Liver (tissue), 3 donors: ENCODE results near the gene BCAP31.

Experiments
- EGR1 ChIP-seq, 2 donors: IDR thresholded peaks; 2 replicates each; pipeline ENCODE4 v1.6.1; 2016 to 2018; ENCODE audit warnings: antibody characterized with exemption in 2 of 2, low read depth in 2 of 2
- FOXA1 ChIP-seq: IDR thresholded peaks from 2 replicates; pipeline ENCODE4 v1.6.1; 2016; ENCODE audit warnings: antibody characterized with exemption
- FOXA2 ChIP-seq: IDR thresholded peaks from 2 replicates; pipeline ENCODE4 v1.6.1; 2016; ENCODE audit warnings: antibody characterized with exemption
- GABPA ChIP-seq, 2 donors: IDR thresholded peaks in 1 of 2; conservative IDR thresholded peaks in 1 of 2; 2 replicates each; pipeline ENCODE4 v1.6.1; 2016; ENCODE audit warnings: antibody characterized with exemption in 2 of 2, mild to moderate bottlenecking in 1 of 2, moderate library complexity in 1 of 2
- JUND ChIP-seq, 2 donors: IDR thresholded peaks; 2 replicates each; pipeline ENCODE4 v1.6.1; 2016; ENCODE audit warnings: antibody characterized with exemption in 2 of 2
- MAX ChIP-seq: IDR thresholded peaks from 2 replicates; pipeline ENCODE4 v1.6.1; 2016; ENCODE audit warnings: antibody characterized with exemption
- RAD21 ChIP-seq, 2 donors: IDR thresholded peaks; 2 replicates each; pipeline ENCODE4 v1.6.1; 2016; ENCODE audit warnings: antibody characterized with exemption in 2 of 2, mild to moderate bottlenecking in 2 of 2
- SP1 ChIP-seq: IDR thresholded peaks from 2 replicates; pipeline ENCODE4 v1.6.1; 2018; ENCODE audit warnings: antibody characterized with exemption, mild to moderate bottlenecking
- TAF1 ChIP-seq: conservative IDR thresholded peaks from 2 replicates; pipeline ENCODE4 v1.6.1; 2016; ENCODE audit warnings: antibody characterized with exemption, mild to moderate bottlenecking
- YY1 ChIP-seq: IDR thresholded peaks from 2 replicates; pipeline ENCODE4 v1.6.1; 2016; ENCODE audit warnings: antibody characterized with exemption, mild to moderate bottlenecking
- TF ChIP-seq, protein P1 (sequence below): fragments of 150-350 bp; IDR thresholded peaks from 2 replicates; pipeline ENCODE4 v1.5.1; 2017; ENCODE audit warnings: improper control_type of control experiment, low read depth, low read length; ENCODE audit not compliant: missing input control
- TF ChIP-seq, protein P2 (sequence below): IDR thresholded peaks from 2 replicates; pipeline ENCODE4 v1.6.1; 2016; ENCODE audit warnings: antibody characterized with exemption, mild to moderate bottlenecking
- TF ChIP-seq, protein P3 (sequence below): IDR thresholded peaks from 2 replicates; pipeline ENCODE4 v1.6.1; 2016; ENCODE audit warnings: antibody characterized with exemption
- donor health status: healthy.
- donor health status: healthy.

- TF ChIP-seq YY1 = no peak
- TF ChIP-seq, protein P1, sequence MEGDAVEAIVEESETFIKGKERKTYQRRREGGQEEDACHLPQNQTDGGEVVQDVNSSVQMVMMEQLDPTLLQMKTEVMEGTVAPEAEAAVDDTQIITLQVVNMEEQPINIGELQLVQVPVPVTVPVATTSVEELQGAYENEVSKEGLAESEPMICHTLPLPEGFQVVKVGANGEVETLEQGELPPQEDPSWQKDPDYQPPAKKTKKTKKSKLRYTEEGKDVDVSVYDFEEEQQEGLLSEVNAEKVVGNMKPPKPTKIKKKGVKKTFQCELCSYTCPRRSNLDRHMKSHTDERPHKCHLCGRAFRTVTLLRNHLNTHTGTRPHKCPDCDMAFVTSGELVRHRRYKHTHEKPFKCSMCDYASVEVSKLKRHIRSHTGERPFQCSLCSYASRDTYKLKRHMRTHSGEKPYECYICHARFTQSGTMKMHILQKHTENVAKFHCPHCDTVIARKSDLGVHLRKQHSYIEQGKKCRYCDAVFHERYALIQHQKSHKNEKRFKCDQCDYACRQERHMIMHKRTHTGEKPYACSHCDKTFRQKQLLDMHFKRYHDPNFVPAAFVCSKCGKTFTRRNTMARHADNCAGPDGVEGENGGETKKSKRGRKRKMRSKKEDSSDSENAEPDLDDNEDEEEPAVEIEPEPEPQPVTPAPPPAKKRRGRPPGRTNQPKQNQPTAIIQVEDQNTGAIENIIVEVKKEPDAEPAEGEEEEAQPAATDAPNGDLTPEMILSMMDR = no peak
- no peak for TF ChIP-seq JUND (IDR thresholded peaks at IDR 0.05)
- no peak for TF ChIP-seq SP1
- TF ChIP-seq MAX = no peak
- no peak for TF ChIP-seq RAD21 (IDR thresholded peaks at IDR 0.05)
- no peak for TF ChIP-seq GABPA (IDR thresholded peaks at IDR 0.05 in 1 of 2, conservative IDR thresholded peaks at IDR 0.05 in 1 of 2)
- no peak for TF ChIP-seq FOXA1
- TF ChIP-seq, protein P2, sequence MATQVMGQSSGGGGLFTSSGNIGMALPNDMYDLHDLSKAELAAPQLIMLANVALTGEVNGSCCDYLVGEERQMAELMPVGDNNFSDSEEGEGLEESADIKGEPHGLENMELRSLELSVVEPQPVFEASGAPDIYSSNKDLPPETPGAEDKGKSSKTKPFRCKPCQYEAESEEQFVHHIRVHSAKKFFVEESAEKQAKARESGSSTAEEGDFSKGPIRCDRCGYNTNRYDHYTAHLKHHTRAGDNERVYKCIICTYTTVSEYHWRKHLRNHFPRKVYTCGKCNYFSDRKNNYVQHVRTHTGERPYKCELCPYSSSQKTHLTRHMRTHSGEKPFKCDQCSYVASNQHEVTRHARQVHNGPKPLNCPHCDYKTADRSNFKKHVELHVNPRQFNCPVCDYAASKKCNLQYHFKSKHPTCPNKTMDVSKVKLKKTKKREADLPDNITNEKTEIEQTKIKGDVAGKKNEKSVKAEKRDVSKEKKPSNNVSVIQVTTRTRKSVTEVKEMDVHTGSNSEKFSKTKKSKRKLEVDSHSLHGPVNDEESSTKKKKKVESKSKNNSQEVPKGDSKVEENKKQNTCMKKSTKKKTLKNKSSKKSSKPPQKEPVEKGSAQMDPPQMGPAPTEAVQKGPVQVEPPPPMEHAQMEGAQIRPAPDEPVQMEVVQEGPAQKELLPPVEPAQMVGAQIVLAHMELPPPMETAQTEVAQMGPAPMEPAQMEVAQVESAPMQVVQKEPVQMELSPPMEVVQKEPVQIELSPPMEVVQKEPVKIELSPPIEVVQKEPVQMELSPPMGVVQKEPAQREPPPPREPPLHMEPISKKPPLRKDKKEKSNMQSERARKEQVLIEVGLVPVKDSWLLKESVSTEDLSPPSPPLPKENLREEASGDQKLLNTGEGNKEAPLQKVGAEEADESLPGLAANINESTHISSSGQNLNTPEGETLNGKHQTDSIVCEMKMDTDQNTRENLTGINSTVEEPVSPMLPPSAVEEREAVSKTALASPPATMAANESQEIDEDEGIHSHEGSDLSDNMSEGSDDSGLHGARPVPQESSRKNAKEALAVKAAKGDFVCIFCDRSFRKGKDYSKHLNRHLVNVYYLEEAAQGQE = no peak
- TF ChIP-seq EGR1 (IDR thresholded peaks at IDR 0.05; ENCODE audit: low read depth in 2 of 2) = no peak
- TF ChIP-seq, protein P3, sequence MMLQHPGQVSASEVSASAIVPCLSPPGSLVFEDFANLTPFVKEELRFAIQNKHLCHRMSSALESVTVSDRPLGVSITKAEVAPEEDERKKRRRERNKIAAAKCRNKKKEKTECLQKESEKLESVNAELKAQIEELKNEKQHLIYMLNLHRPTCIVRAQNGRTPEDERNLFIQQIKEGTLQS = no peak
- TF ChIP-seq TAF1 = no peak
- TF ChIP-seq FOXA2 = no peak
These were observed 4.9 kb downstream of the BCAP31 start for GRCh38 chrX:153719238-153719637.
